GM18520 (cell line): ENCODE results near the gene EHBP1L1.

Source experiments
- ATAC-seq: cut with Tn5 transposase; IDR thresholded peaks from one replicate; pipeline ENCODE4 v1.9.1; 2021; ENCODE audit not compliant: unreplicated experiment

The EHBP1L1 gene

DNA sequence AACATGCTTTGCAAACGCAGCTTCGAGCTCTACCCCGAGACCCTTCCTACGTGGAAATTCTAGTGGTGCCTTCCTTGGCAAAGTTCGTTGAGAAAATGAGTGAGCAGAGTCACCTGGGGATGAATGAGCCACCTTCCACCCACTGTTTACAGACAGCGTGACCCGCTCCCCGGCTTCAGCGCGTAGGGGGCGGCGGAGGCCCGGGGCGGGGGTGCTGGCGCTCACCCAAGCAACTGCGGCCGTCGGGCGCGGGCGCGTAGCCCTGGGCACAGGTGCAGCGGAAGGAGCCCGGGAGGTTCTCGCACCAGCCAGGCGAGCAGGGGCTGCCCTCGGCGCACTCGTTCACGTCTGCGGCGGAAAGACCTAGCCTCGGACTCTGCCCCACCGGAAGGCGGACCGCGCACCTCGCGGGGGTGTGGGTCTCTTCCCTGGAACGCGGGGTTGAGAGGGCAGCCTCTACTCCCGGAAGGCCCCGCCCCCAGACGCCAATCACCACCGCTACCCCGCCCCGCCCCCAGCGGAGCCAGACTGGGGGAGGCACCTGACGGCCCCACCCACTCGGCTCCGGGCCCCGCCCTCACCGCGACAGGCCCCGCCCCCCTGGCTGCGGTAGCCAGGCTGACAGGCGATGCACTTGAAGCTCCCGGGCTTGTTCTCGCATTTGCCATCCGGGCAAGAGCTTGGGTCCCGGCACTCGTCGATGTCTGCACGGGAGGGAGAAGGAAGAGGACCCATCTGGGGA lies 29.5 kb upstream of the EHBP1L1 start:
- ATAC-seq, result no peak

DNA sequence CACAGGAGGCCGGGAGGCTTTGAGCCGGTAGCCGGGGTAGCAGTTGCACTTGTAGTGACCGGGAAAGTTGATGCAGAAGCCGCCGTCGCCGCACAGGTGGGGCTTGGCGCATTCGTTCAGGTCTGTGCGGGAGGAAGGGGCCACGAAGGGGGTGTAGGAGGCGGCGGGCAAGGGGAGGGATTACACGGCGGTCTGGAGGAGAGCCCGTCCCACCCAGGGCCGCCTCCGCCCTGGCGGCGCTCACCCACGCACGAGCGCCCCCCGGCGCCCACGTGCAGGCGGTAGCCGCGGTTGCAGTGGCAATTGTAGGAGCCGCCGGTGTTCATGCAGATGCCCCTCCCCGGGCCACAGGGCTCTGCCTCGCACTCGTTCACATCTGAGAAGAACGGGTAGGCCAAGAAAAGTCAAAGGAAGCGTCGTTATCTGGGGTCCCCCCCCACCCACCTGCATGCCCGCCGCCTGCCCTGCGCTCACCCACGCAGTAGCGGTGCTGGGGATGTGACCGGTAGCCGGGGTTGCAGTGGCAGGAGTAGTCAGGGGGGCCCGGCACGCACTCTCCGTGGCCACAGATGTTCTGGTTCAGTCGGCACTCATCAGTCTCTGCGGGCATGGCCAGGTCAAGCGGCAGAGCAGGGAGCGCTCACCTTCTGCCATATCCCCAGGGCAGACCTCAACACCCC lies 28.3 kb upstream of the EHBP1L1 start:
- ATAC-seq, result no peak

DNA sequence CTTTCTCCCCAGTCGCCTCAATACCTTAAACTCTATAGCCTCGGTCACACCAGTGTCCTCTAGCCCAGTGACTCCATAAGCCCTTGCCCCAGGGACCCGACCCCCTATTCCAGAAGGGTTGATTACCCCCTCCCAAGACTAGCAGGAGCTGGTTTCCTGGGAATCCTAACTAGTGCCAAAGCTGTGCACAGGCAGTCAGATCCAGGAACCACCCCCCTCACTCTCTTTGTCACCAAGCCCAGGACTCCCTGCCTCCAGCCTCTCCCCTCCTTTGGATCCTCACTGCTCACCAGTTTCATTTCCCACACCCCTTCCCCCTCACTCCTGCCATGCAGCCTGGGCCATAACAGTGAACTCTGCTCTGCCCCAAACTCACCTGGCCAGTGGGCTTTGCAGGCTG lies 27.5 kb upstream of the EHBP1L1 start:
- ATAC-seq, result no peak

DNA sequence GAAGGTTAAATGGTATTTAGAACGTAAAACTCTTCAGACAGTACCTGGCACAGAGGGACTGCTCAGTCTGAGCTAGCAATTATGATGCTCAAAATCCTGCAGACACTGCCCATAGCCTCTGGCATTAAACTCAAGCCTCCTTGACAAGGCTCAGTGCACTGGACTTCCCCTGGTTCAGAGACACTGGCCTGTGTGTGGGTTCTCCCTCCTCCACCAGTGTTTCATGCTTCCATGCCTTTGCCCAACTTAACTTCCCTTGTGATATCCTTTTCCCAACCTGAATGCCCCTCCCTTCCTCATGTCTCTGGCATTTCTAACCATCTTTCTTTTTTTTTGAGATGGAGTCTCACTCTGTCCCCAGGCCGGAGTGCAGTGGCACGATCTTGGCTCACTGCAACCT lies 26.8 kb upstream of the EHBP1L1 start:
- no peak for ATAC-seq

DNA sequence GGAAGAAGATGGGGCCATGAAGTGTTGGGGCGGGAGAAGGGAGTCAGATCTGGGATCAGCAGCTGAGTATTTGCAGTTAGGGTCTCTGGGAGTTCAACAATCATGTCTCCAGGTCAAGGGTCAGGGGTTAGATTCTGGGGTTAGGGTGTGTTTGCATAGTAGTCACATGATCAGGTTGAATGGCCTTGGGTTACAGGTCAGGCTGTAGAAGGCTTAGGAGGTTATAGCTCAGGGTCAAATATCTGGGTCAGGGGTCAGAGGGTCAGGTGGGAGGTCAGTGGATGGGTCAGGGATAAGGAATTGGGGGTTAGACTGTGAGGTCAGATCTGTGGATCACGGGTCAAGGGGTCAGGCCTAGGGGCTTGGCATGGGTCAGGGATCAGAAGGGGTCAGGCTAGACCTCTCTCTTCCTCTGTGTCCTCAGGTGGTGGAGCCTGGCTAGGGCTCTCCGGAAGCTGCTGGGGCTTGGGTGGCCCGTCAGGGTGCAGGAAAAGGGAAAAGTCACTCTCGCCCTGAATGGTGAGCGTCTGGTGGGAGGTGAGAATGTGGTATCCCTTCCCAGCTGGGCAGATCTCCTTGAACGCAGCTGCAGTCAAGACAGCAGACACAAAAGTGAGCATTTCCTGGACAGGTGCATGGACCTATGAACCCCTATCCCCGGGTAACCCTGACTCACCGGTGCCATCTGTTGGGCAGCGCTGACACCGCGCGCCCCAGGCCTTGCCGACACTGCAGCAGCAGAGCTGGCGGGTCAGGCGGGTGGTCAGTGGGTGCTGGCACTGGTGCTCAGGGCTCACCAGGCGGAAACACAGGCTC lies 24.1 kb upstream of the EHBP1L1 start:
- ATAC-seq, result no peak

DNA sequence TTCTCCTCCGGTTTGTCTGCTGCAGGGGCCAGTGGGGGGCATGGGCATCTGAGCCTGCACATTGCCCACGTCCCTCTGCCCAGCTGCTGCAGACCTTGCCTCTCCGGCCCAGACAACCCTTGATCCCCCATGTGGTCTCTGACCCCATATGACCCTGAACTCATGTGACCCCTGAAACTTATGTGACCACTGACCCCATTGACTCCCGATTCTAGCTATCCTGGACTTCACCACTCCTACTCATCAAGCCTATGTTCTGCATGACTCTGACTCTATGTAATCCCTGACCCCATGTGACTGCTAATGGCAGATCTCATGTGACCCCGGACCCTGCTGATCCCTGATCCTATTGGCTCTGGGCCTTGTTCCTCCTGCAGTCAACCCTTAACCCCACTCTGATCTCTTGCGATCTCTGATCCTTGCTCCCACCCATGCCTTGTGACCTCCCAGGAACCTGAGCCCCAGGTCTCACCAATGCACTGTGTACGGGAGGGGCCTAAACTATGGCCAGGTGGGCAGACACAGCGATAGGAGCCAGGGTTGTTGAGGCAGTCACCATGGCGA lies 23.4 kb upstream of the EHBP1L1 start:
- ATAC-seq, result no peak

DNA sequence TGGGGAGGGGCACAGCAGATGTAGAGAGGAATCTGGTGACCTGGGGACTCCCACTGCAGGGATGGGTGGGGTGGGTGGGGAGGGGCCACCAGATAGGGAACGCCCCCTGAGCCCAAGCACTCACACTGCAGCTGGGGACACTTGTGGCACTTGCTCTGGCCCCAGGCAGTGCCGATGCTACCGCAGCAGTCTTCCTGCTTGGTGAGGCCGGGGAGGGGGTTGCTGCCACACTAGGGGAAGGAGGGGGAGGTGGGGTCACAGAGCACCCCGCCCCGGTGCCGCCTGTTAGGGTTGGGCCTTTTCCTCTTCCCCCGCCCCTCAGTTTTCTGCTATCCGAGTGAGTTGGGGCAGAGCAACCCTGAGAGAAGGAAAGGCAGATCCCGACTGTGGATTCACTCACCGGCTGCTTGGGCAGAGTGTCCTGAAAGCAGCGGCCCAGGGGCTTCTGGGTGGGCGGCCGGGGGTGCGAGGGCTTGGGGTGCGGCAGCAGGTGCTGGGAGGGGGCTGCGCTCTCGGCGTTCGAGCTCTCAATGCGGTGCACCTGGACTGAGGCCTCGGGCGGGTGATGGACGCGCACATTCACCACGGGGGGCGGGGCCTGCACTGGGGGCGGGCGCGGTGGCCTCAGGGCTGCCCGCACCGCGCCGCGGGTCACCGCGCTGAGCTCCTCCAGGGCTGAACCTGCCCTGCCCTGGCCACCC lies 22.4 kb upstream of the EHBP1L1 start:
- no peak for ATAC-seq

DNA sequence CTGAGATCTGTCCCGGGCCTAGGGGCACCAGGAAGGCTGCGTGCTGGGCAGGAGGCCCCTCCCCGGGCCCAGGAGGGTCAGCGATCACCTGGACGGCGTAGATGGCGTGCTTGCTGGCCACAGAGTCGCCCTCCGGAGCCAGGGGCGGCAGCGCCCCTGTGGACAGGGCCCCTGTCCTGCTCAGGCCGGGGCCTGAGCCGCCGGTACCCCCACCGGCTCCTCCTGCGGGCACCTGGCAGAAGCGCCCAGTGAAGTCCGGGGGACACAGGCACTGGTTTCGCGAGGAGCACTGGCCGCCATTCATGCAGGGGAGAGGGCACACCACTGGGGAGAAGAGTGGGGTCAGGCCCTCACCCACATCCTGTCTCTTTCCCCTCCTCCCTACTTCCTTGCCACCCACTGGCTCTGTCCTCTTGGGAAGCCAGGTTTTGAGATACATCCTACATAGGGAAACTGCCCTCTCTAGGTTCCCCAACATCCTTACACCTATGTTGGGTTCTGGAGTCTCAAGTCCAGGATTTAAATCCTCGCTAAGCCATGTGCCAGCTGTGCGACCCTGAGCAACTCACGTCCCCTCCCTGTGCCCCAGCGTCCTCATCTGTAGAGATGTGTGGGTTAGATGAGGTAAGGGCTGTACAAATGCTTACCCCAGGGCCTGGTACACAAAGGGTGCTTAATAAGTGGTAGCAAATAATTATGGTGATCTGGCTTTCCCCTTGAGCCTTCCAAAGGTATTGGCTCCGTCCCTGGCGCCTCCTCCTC lies 21.6 kb upstream of the EHBP1L1 start:
- no peak for ATAC-seq

DNA sequence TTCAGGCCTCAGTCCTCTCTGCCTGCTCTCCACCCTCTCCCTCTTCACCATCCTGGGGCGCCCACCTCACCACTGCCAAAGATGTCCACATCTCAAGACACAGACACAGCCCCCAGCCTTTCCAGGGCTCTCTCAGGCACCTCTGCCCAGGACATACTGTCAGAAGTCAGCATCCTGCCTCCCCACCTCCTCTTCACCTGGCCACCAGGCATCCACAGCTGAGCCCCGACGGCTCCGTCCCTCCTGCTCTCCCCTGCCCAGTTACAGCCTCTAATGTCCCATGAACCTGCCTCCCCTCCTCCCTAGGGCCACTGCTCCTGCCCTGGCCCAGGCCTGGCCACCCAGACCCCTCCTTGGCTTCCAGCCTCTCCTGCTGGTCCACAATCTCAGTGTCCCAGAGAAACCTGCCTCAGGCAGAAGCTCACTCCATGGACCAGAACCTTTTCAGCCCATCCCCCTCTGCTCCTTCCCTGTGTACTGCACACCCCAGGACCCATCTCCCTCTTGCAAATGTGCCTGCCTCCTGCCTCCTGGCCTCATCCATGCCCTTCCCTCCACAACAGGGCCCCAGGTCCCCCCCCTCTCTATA lies 20.9 kb upstream of the EHBP1L1 start:
- ATAC-seq, result no peak

DNA sequence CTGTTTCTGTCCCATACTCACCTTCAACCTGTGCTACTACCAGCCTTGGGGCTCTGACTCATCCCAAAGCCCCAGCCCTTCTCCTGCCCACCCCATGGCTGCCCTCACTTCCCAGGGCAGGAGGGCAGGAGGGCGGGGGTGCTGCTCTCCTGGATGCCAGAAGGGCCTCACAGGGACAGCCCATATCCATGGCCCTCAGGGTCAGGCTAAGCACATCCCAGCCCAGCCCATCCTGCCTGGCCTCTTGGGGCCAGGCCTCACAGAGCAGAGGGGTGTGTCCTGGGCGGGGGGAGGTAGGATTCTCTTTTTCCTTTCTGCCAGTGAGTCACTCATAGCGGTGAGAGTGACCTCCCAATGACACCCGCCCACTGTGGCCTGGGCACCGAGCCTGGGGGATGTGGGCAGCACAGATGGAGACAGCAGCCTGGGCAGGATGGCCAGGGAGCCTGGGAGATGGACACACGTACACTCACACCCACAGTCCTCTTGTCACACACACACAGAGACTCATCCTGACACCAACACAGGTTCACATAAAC lies 20.1 kb upstream of the EHBP1L1 start:
- ATAC-seq, result no peak

DNA sequence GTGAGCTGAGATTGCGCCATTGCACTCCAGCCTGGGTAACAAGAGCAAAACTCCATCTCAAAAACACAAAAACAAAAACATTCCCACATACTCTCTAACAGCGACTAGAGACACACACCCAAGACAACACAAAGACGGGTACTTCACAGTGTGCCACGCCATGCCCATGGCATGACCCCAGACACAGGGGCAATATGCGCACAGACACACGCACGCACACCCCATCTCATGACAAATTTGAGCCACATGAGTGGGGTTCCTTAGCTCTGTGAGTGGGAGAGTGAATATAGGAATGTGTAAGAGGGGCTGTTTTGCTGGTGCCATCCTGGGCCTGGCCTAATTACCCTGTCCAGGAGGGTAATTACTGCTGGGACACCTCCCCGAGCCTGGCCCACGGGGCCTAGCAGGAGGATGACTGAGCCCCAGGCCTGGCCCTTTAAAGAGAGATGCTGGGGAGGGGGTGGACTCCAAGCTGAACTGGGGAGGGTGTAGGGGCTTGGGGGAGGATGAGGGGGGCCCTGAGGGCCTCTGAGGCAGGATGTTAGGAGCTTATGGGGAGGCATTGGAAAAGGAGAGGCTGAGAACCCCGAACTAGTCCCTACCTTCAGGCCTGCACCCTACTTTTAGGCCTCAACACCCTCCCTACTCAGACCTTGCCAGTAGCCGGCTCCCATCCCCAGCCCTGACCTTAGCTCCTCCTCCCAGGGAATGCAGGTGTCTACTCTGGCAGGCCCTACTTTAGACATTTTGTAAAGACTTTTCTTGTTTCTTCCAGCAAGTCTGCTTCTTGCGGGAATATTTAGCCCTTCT lies 19.2 kb upstream of the EHBP1L1 start:
- no peak for ATAC-seq

DNA sequence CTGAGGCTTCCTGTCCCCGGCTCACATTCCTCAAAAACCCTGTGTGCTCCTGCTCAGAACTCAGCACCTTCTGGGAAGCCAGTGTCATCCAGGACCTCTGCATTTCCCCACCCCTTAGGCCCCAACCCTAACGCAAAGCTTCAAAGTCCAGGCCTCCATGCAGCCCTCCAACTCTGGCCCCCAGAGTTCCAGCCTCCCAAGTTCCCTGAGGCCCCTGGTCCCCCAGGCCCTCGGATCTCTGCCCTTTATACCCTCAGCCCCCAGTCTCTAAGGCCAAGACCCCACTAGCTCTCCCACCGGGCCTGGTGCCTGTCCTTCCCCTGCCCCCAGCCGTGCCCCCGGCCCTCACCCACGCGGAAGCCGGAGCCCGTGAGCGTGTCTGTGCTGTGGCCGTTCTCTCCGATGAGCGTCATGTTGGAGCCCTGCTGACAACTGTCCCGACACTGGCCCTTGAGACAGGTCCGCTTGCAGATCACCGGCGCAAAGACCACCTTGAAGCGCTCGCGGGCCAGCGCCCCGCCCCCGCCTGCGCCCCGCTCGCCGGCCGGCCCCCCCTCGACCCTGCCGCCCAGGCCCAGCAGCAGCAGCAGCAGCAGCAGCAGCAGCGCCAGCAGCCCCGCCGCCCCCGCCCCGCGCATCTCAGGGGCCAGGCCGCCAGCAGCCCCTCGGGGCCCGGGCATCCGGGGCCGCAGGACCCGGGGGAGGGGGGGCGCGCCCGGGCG lies 18.4 kb upstream of the EHBP1L1 start:
- ATAC-seq, result no peak

DNA sequence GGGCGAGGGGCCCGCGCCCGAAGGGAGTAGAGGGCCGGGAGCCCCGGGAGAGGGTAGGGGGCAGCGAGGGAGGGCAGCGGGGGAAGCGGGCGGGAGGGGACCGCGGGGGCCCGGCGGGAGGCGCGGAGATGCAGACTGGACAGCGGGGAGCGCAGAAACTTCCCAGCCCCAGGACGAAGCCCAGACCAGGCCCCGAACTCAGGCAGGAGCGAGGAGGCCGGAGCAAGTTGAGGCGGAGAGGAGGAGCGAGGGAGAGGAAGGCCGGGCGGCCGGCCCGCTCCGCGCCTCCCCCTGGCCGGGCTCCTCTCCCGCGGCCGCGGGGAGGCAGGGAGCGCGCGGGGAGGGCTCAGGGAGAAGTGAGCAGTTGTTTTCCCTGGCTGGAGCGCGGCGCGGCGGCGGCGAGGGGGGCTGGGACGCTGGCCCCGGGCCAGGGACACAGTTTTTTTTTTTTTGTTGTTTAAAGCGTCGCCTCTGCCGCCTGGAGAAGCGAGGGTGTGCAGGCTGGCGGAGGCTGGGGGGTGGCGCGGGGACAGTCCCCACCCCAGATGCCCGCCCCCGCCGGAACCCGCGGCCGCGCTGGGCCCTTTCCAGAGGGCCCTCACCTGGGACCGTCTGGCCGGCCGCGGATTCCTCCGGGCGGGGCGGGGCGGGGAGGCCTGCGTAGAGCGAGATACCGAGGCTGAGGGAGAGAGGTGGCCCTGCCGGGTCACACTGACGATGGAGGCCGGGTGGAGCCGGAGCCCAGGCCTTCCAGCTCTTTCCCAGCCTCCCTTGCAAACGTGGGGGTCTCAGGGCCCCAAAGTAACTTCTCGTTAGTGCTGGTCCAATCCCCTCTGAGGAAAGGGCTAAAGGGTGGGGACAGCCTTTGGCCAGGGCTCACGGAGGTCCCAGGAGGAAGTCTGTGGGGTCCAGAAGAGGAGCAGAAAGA lies 17.6 kb upstream of the EHBP1L1 start, which contains the start of gene LTBP3:
TSS of gene LTBP3 (minus strand) at position 358 of the 928 bp plus-strand sequence. CDS start 400 bp downstream, outside the sequence.
- ATAC-seq, result no peak

DNA sequence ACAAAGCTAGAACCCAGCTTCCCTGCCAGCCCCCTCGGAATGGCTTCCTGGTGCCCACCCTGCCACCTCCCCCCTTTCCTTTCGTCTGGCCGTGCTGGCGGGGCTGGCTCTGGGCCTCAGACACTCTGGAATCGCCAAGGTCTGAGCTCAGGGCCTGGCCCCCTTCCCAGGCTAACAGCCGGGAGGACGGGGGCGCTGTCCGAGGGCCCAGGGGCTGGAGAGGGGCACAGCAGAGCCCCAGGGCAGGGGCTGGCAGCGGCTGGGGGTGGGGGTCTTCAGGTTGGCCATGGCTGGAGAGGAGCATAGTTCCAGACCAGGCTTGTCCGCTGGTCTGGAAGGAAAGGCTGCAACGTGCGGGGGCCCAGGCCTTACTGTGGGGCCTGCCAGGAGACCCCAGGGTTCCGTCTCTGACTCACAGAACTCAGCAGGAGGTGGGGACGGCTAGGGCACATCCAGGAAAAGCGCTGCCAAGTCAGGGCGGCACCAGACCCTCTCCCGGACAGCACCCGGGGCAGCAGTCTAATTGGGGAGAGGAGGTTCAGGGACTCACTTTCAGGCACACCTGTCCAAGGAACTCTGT lies 16.8 kb upstream of the EHBP1L1 start:
- no peak for ATAC-seq

DNA sequence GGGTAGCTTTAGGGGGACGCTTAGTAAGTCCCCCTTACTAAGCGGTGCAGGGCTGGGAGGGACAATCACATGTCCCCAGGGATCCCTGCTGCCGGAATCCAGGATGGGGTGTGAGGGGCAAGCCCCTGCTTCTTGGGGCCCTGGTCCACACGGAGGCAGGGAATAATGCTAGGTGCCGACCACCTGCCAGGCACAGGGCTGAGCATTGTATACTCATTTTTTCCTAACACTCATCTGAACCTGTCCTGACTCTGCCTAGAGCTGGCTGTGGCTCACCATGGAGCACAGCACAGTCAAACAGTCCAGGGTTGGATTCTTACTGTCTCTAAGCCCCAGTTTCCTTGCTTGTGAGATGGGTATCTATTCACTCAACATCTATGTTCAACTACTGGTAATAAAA lies 16.3 kb upstream of the EHBP1L1 start:
- ATAC-seq, result no peak

DNA sequence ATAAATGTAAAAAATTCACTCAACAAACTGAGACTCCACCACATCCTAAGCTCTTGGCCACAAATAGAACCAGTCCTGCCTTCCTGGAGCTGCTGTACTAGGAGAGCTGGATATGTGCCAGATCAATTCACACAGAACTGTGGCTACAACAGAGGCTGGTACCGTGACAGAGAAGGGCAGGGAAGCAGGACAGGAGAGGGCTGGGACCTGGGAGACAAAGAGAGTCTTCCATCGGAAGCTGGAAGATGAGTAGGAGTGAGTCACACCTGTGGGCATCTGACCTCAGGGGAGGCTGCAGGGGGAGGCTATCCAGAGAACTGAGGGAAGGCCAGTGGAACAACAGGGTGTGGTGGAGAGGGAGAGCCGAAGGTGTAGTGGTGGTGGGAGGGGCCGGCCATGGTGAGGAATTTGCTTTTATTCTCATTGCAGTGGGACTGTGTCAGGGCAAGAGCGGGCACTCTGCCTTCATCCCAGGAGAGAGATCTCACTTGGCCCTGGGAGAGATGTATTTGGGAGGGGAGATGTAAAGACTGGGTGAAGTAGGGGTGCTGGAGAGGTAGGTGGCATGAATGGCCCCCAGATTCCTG lies 15.8 kb upstream of the EHBP1L1 start:
- no peak for ATAC-seq
